ENCODE data around the gene FOXN3. TPM values are rescaled to one million over a fixed set of nuclear protein-coding genes. Genes with fewer than 3 reads are reported as not detected.

The FOXN3 gene
- total and polyA plus RNA-seq, 2 experiments from 2014 or later: 98.9 to 167 TPM

DNA sequence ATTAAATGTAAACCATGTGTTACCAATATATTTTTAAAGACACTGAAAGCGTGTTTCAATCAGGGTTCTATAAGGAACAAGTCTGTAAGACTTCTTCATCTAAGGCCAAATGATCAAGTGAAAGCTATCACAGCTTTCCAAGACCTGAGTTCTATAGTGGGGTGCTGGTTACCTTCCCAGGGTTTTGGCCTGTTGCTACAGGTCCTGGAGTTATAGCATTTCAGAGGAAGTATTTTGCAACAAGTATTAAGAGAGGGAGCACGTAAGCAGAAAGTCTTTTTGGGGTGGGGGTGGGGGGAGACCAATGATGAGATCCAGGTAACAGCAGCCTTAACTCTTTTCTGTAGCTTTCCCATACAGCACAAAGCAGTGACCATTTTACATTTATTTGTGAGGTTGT is 43.8 kb downstream of the FOXN3 start:
- H3K36me3 Mint-ChIP-seq (ENCODE audit: low read depth): peaks cover 47% of the 10 kb centered on the region
- TF ChIP-seq POLR2AphosphoS5 (IDR thresholded peaks at IDR 0.05; ENCODE audit: low read depth) (no peak), STAT1 (IDR thresholded peaks at IDR 0.05; ENCODE audit: unreplicated experiment) (no peak), EZH2 (IDR thresholded peaks at IDR 0.05; ENCODE audit: low read depth, unreplicated experiment) (no peak), JUNB (IDR thresholded peaks at IDR 0.05; ENCODE audit: unreplicated experiment) (no peak), CREB1 (CRISPR knock-in tag; IDR thresholded peaks at IDR 0.05; ENCODE audit: low read depth) (no peak), ZNF114 (CRISPR knock-in tag; IDR thresholded peaks at IDR 0.05) (no peak), EZH2phosphoT487 (IDR thresholded peaks at IDR 0.05; ENCODE audit: unreplicated experiment) (no peak), NANOG (IDR thresholded peaks at IDR 0.05; ENCODE audit: borderline replicate concordance) (no peak), ZNF331 (CRISPR knock-in tag; IDR thresholded peaks at IDR 0.05; ENCODE audit: low read depth) (no peak)
- TF ChIP-seq, protein P1, sequence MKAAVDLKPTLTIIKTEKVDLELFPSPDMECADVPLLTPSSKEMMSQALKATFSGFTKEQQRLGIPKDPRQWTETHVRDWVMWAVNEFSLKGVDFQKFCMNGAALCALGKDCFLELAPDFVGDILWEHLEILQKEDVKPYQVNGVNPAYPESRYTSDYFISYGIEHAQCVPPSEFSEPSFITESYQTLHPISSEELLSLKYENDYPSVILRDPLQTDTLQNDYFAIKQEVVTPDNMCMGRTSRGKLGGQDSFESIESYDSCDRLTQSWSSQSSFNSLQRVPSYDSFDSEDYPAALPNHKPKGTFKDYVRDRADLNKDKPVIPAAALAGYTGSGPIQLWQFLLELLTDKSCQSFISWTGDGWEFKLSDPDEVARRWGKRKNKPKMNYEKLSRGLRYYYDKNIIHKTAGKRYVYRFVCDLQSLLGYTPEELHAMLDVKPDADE (IDR thresholded peaks at IDR 0.05): no peak
- TF ChIP-seq, protein P2, sequence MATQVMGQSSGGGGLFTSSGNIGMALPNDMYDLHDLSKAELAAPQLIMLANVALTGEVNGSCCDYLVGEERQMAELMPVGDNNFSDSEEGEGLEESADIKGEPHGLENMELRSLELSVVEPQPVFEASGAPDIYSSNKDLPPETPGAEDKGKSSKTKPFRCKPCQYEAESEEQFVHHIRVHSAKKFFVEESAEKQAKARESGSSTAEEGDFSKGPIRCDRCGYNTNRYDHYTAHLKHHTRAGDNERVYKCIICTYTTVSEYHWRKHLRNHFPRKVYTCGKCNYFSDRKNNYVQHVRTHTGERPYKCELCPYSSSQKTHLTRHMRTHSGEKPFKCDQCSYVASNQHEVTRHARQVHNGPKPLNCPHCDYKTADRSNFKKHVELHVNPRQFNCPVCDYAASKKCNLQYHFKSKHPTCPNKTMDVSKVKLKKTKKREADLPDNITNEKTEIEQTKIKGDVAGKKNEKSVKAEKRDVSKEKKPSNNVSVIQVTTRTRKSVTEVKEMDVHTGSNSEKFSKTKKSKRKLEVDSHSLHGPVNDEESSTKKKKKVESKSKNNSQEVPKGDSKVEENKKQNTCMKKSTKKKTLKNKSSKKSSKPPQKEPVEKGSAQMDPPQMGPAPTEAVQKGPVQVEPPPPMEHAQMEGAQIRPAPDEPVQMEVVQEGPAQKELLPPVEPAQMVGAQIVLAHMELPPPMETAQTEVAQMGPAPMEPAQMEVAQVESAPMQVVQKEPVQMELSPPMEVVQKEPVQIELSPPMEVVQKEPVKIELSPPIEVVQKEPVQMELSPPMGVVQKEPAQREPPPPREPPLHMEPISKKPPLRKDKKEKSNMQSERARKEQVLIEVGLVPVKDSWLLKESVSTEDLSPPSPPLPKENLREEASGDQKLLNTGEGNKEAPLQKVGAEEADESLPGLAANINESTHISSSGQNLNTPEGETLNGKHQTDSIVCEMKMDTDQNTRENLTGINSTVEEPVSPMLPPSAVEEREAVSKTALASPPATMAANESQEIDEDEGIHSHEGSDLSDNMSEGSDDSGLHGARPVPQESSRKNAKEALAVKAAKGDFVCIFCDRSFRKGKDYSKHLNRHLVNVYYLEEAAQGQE (IDR thresholded peaks at IDR 0.05; ENCODE audit: unreplicated experiment): no peak
- TF ChIP-seq, protein P3, sequence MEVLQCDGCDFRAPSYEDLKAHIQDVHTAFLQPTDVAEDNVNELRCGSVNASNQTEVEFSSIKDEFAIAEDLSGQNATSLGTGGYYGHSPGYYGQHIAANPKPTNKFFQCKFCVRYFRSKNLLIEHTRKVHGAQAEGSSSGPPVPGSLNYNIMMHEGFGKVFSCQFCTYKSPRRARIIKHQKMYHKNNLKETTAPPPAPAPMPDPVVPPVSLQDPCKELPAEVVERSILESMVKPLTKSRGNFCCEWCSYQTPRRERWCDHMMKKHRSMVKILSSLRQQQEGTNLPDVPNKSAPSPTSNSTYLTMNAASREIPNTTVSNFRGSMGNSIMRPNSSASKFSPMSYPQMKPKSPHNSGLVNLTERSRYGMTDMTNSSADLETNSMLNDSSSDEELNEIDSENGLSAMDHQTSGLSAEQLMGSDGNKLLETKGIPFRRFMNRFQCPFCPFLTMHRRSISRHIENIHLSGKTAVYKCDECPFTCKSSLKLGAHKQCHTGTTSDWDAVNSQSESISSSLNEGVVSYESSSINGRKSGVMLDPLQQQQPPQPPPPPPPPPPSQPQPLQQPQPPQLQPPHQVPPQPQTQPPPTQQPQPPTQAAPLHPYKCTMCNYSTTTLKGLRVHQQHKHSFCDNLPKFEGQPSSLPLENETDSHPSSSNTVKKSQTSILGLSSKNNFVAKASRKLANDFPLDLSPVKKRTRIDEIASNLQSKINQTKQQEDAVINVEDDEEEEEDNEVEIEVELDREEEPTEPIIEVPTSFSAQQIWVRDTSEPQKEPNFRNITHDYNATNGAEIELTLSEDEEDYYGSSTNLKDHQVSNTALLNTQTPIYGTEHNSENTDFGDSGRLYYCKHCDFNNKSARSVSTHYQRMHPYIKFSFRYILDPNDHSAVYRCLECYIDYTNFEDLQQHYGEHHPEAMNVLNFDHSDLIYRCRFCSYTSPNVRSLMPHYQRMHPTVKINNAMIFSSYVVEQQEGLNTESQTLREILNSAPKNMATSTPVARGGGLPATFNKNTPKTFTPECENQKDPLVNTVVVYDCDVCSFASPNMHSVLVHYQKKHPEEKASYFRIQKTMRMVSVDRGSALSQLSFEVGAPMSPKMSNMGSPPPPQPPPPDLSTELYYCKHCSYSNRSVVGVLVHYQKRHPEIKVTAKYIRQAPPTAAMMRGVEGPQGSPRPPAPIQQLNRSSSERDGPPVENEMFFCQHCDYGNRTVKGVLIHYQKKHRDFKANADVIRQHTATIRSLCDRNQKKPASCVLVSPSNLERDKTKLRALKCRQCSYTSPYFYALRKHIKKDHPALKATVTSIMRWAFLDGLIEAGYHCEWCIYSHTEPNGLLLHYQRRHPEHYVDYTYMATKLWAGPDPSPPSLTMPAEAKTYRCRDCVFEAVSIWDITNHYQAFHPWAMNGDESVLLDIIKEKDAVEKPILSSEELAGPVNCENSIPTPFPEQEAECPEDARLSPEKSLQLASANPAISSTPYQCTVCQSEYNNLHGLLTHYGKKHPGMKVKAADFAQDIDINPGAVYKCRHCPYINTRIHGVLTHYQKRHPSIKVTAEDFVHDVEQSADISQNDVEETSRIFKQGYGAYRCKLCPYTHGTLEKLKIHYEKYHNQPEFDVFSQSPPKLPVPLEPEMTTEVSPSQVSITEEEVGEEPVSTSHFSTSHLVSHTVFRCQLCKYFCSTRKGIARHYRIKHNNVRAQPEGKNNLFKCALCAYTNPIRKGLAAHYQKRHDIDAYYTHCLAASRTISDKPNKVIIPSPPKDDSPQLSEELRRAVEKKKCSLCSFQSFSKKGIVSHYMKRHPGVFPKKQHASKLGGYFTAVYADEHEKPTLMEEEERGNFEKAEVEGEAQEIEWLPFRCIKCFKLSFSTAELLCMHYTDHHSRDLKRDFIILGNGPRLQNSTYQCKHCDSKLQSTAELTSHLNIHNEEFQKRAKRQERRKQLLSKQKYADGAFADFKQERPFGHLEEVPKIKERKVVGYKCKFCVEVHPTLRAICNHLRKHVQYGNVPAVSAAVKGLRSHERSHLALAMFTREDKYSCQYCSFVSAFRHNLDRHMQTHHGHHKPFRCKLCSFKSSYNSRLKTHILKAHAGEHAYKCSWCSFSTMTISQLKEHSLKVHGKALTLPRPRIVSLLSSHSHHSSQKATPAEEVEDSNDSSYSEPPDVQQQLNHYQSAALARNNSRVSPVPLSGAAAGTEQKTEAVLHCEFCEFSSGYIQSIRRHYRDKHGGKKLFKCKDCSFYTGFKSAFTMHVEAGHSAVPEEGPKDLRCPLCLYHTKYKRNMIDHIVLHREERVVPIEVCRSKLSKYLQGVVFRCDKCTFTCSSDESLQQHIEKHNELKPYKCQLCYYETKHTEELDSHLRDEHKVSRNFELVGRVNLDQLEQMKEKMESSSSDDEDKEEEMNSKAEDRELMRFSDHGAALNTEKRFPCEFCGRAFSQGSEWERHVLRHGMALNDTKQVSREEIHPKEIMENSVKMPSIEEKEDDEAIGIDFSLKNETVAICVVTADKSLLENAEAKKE (CRISPR knock-in tag; IDR thresholded peaks at IDR 0.05): no peak
- TF ChIP-seq, protein P4, sequence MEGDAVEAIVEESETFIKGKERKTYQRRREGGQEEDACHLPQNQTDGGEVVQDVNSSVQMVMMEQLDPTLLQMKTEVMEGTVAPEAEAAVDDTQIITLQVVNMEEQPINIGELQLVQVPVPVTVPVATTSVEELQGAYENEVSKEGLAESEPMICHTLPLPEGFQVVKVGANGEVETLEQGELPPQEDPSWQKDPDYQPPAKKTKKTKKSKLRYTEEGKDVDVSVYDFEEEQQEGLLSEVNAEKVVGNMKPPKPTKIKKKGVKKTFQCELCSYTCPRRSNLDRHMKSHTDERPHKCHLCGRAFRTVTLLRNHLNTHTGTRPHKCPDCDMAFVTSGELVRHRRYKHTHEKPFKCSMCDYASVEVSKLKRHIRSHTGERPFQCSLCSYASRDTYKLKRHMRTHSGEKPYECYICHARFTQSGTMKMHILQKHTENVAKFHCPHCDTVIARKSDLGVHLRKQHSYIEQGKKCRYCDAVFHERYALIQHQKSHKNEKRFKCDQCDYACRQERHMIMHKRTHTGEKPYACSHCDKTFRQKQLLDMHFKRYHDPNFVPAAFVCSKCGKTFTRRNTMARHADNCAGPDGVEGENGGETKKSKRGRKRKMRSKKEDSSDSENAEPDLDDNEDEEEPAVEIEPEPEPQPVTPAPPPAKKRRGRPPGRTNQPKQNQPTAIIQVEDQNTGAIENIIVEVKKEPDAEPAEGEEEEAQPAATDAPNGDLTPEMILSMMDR (conservative IDR thresholded peaks at IDR 0.05; ENCODE audit: low read depth in 2 of 2): no peak
- Histone ChIP-seq H3K36me3 (ENCODE audit: insufficient read depth) (no peaks in the 10 kb centered on the region), H3K4me3 (no peak overlapping the region), H3K4me2 (no peak overlapping the region; the same call in 1 of the 2 replicates), H3K27me3 (ENCODE audit: insufficient read depth) (no peaks in the 10 kb centered on the region), H4K20me1 (replicated peaks; ENCODE audit: insufficient read depth) (peaks cover 32% of the 10 kb centered on the region), H3K79me2 (replicated peaks; ENCODE audit: insufficient read depth) (peaks cover 100% of the 10 kb centered on the region), H3K9me2 (ENCODE audit: insufficient read depth) (no peaks in the 10 kb centered on the region), H2AFZ (no peak overlapping the region), H3F3A (replicated peaks; ENCODE audit: low read depth) (0 out of 2 replicates have a peak, but pooled peaks cover 5% of the 10 kb centered on the region), H3K27ac (ENCODE audit: low read depth) (no peak overlapping the region; the same call in 1 of the 2 replicates), H3K4me1 (ENCODE audit: insufficient read depth) (peaks cover 63% of the 10 kb centered on the region)
- ATAC-seq (no peak), DNase-seq (ENCODE audit: low spot score) (no peak)
- H3K4me1 Mint-ChIP-seq: peaks cover 60% of the 10 kb centered on the region
- H3K4me3 Mint-ChIP-seq: no peak overlapping the region
- H3K27ac Mint-ChIP-seq: peak overlapping the region; percentile 70
- peaks cover 5% of the 10 kb centered on the region; the same call in 2 of the 3 replicates for H3K9me3 Mint-ChIP-seq
- peaks cover 11% of the 10 kb centered on the region for H3K27me3 Mint-ChIP-seq (ENCODE audit: insufficient read depth, low read depth, poor library complexity)

Measured in GM23338 (cell line).